NCI-H748 (cell line): ENCODE results near the gene ARNT2.

Source experiments
- DNase-seq: peaks from one replicate; lab custom pipeline; 2025; ENCODE audit not compliant: unreplicated experiment; lab: John Stamatoyannopoulos, UW

The ARNT2 gene

DNA sequence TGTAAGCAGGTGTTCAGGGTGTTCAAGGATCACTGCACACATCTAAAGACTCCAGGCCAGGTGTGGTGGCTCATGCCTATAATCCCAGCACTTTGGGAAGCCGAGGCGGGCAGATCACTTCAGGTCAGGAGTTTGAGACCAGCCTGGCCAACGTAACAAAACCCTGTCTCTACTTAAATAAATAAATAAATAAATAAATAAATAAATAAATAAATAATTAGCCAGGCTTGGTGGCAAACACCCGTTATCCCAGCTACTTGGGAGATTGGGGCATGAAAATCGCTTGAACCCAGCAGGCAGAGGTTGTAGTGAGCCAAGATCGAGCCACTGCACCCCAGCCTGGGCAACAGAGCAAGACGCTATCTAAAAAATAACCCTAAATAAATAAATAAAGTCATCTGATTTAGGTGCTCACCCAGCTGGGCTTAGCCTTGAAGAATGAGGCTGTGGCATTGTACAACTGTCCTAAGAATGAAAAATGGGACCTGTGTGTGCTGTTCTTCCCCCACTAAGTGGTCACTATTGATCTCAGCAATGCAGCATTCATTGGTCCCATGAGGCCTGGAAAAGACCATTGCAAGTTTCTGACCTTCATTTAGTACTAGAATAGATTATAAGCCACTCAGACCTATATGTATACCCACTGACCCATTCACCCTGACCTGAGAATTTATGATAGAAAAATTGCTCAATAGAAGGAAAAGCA lies 208.1 kb downstream of the ARNT2 start:
- no peak for DNase-seq

GRCh38 chr15:80613762-80614365 lies 209.7 kb downstream of the ARNT2 start:
- no peak for DNase-seq

DNA sequence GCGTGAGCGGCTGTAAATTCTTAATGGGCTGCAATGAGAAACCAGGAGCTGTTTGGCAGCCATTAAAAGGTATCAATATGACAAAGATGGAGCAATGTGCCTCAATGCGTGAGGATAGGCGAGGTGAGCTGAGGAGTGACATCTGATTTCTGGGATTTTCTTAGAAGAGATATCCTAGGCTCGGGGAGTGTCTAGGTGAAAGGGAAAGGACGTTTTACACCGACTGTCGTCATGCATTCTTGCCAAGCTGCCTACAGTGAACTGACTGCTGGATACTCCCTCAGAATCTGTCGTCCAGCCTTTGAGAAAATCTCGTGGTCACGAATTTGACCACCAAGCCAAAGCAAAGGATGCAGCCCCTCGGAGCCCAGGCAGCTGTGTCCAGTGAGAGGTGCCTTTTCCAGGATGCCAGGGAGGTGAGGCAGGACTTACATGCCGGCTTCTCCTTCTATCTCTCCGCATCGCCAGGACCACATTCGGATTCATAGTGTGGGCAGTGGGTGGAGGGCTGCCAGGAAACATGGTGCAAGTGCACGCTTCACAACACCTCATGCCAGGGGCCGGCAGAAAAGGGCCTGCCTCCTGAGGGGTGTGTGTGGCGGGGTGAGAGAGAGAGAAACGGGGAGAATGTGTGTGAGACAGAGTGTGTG lies 210.7 kb downstream of the ARNT2 start:
- no peak for DNase-seq

DNA sequence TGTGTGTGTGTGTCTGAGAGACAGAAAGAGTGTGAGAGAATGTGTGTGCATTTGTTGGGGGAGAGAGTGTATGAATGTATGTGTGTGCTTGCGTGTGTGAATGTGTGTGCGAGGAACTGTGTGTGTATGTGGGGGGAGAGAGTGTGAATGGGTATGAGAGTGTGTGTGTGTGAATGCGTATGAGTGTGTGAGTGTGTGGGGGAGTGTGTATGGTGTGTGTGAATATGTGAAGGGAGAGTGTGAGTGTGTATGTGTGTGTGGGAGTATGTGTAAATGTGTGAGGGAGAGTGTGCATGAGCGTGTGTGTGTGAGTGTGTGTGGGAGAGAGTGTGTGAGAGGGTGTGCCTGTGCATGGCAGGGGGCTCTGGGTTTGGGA lies 211.2 kb downstream of the ARNT2 start:
- DNase-seq, result no peak

- peak; percentile 81 for DNase-seq
Measured at GRCh38 chr15:80615783-80616391, 211.7 kb downstream of the ARNT2 start.

- DNase-seq, result no peak
Measured at GRCh38 chr15:80618685-80619400, 214.7 kb downstream of the ARNT2 start.

DNA sequence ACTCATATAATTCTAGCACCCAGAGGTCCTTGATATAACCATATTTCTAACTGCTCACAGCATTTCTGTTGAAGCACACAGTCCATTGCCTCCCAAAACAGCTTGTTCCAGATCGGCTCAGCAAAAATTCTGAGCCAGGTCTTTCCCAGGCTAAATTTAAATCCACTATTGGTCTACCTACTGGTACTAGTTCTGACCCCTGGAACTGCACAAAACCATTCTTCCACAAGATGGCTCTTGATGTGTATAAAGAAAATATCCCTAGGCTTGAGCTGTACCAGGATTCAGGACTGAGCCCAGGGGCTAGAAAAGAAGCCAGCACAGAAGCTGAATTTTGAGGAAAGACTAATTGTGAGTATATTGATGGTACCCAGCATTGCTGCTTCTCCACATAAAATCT lies 215.5 kb downstream of the ARNT2 start:
- DNase-seq, result no peak

DNA sequence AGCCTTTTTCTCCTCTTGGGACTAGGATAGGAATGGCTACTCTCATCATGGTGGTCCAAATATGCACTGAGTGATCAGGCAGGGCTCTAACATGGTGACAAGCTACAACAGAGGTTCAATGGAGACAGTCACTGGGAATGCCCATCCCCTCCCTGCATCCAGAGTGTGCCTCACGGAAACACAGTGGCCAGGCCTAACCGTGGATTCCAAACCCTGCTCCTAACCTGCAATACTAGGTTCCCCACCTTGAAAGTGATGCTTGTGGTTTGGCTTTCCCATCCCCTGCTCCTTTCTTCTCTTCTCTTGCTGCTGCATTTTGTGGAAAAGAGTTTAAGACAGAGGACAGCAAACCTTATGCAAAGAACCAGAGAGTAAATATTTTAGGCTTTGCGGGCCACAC lies 216.0 kb downstream of the ARNT2 start:
- no peak for DNase-seq

DNA sequence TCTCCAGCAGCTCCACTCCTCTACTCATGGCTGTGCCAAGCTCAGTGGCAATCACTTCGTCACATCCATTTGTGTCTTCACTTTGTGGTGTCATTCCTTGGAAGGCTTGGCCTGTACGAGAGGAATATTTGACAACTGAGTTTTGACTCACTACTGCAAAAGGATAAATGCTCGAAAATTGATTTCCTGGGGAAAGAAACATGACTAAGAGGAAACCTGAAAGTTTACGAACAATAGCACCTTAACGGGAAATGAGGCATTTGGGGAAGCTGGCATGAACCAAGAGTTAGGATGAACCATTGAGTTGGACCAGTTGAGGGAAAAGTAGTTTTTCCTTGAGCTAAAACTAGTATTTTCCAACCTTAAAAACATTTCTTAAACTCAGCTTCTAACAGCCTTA lies 216.7 kb downstream of the ARNT2 start:
- DNase-seq, result no peak

- no peak for DNase-seq
Measured at GRCh38 chr15:80626643-80627120, 222.5 kb downstream of the ARNT2 start.

GRCh38 chr15:80629355-80629754 lies 225.2 kb downstream of the ARNT2 start:
- DNase-seq, result no peak

DNA sequence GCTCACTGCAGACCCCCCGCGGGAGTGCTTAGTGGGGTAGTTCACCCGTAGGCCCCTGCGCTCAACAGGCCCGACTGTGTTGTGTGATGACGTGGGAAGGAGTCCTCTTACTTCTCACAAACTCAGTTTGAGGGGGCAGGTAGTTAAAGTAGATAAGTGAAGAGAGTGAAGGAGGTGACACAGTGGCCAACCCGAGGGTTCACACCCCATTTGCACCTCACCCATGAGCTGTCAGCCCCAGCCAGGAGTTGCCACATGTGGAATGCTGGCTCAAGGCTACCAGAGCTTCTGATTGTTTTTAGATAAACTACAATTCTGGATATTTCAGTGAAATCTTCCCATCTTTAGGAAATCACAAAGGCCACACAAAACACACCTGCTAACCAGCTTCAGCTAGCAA lies 226.8 kb downstream of the ARNT2 start:
- DNase-seq, result no peak

GRCh38 chr15:80633221-80633620 lies 229.0 kb downstream of the ARNT2 start:
- no peak for DNase-seq

- no peak for DNase-seq
Measured at GRCh38 chr15:80635953-80636352, 231.8 kb downstream of the ARNT2 start.

GRCh38 chr15:80636675-80637074 lies 232.5 kb downstream of the ARNT2 start:
- no peak for DNase-seq

DNA sequence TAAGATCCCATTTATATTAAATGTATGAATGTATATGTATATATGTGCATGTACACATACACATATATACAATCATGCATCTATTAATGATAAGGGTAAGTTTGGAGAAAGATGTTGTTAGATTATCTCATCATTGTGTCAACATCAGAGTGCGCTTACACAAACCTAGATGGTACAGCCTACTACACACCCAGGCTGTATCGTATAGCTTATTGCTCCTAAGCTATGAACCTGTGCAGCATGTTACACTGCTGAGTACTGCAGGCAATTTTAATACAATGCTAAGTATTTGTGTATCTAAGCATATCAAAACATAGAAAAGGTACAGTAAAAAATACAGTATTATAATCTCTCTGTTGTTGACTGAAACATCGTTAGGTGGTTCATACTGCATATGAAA lies 233.6 kb downstream of the ARNT2 start:
- DNase-seq, result no peak

- DNase-seq, result no peak
Measured at GRCh38 chr15:80638553-80639167, 234.5 kb downstream of the ARNT2 start.

- DNase-seq, result no peak
Measured at GRCh38 chr15:80639168-80639555, 235.0 kb downstream of the ARNT2 start.

GRCh38 chr15:80640531-80641121 lies 236.4 kb downstream of the ARNT2 start:
- no peak for DNase-seq

DNA sequence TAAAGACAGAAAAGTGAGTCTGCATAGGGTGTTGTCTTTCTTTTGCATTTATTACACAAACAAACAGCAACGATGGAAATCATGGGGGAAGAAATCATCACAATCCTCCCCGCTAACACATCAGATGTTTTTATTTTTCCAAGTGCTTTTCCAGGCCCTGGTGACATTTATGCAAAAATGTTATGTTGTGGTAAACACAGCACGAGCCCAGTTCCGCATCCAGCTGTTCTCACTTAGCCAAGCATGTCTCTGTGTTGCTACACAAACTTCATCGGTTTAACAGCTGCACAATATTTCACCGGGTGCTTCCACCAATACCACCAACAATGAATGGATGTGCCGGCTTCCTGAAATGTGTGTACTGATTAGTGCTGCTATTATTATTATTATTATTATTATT lies 237.2 kb downstream of the ARNT2 start:
- DNase-seq, result no peak
